GM12878 (cell line): Measurements from ENCODE around the gene WDR74. TPM values are rescaled to one million over a fixed set of nuclear protein-coding genes. Genes with fewer than 3 reads are reported as not detected.

Experiments used
- JUNB ChIP-seq: IDR thresholded peaks from 2 replicates; pipeline ENCODE4 v1.6.1; 2016; ENCODE audit warnings: antibody characterized with exemption, mild to moderate bottlenecking
- MEF2B ChIP-seq: fragments of 450-650 bp; IDR thresholded peaks from 2 replicates; pipeline ENCODE4 v1.6.1; 2018; ENCODE audit warnings: mild to moderate bottlenecking, moderate library complexity; ENCODE audit not compliant: partially characterized antibody, poor library complexity, severe bottlenecking
- NBN ChIP-seq: fragments of 450-650 bp; IDR thresholded peaks from 2 replicates; pipeline ENCODE4 v1.6.1; 2016
- NFXL1 ChIP-seq: fragments of 450-650 bp; IDR thresholded peaks from 2 replicates; pipeline ENCODE4 v1.6.1; 2017; ENCODE audit warnings: antibody characterized with exemption, mild to moderate bottlenecking, borderline replicate concordance
- NFYB ChIP-seq: IDR thresholded peaks from 2 replicates; pipeline ENCODE4 v1.6.1; 2011; ENCODE audit warnings: low read depth, mild to moderate bottlenecking, low read length, improper control_type of control experiment, moderate library complexity; ENCODE audit not compliant: insufficient read depth
- POLR2A ChIP-seq: IDR thresholded peaks from 2 replicates; pipeline ENCODE4 v1.6.1; 2011; ENCODE audit warnings: low read depth, mild to moderate bottlenecking, low read length
- RAD51 ChIP-seq: fragments of 450-650 bp; IDR thresholded peaks from 2 replicates; pipeline ENCODE4 v1.6.1; 2016; ENCODE audit warnings: moderate library complexity, mild to moderate bottlenecking, inconsistent platforms
- RB1 ChIP-seq: fragments of 450-650 bp; formaldehyde crosslinking; IDR thresholded peaks from 2 replicates; pipeline ENCODE4 v1.6.1; 2017; ENCODE audit warnings: mild to moderate bottlenecking, borderline replicate concordance
- SMAD1 ChIP-seq: fragments of 450-650 bp; IDR thresholded peaks from 2 replicates; pipeline ENCODE4 v1.6.1; 2018; ENCODE audit warnings: mild to moderate bottlenecking, low read depth; ENCODE audit not compliant: partially characterized antibody
- YY1 ChIP-seq: IDR thresholded peaks from 2 replicates; pipeline ENCODE4 v1.6.1; 2011; ENCODE audit warnings: low read depth, mild to moderate bottlenecking, low read length
- polyA plus RNA-seq, 11 experiments: library from polyadenylated mRNA; depleted of rRNA in 4 of 11; unstranded in 6 of 11; stranded (reverse) in 5 of 11; fragments of >200 nt; fragmentation: Nextera tagmentation in 4 of 11; fragmentation: Illumina TruSeq in 1 of 11; extraction: Ambion mirVana in 4 of 11; extraction: Trizol in 1 of 11; gene quantifications; 1 replicate in 1 of 11; 2 replicates in 10 of 11; pipeline versions ENCODE4 v1.2.1 to v1.2.3, GENCODE V29; 2011 to 2016; ENCODE audit warnings: inconsistent platforms in 2 of 11, missing spikeins in 2 of 11, low read depth in 1 of 11
- total RNA-seq, 4 experiments: library from RNA; depleted of rRNA in 3 of 4; stranded (reverse); fragments of >200 nt in 3 of 4; fragmentation: Illumina TruSeq in 1 of 4; extraction: Trizol in 1 of 4; gene quantifications; 2 replicates each; pipeline versions ENCODE4 v1.2.1 to v1.2.3, GENCODE V29; 2013 to 2021
- TF ChIP-seq, protein P1 (sequence below): fragments of 450-650 bp; IDR thresholded peaks from 2 replicates; pipeline ENCODE4 v1.6.1; 2017; ENCODE audit warnings: antibody characterized with exemption, mild to moderate bottlenecking, moderate library complexity
- TF ChIP-seq, protein P2 (sequence below): fragments of 450-650 bp; IDR thresholded peaks from 2 replicates; pipeline ENCODE4 v1.6.1; 2017; ENCODE audit warnings: mild to moderate bottlenecking, moderate library complexity
- TF ChIP-seq, protein P3 (sequence below): IDR thresholded peaks from 2 replicates; pipeline ENCODE4 v1.6.1; 2012; ENCODE audit warnings: low read depth, low read length, improper control_type of control experiment
- TF ChIP-seq, protein P4 (sequence below): fragments of 150-350 bp; IDR thresholded peaks from 2 replicates; pipeline ENCODE4 v1.6.1; 2016; ENCODE audit warnings: low read depth, low read length
- TF ChIP-seq, protein P5 (sequence below): fragments of 450-650 bp; IDR thresholded peaks from 2 replicates; pipeline ENCODE4 v1.6.1; 2017; ENCODE audit warnings: mild to moderate bottlenecking, low read depth, inconsistent platforms; ENCODE audit not compliant: poor library complexity, severe bottlenecking

The WDR74 gene
- total and polyA plus RNA-seq, 10 of the 15 experiments (the other 5 are each of a cell fraction or from before 2014, with no cell fraction given), result 18.2 to 103 (median 60.7) TPM

DNA sequence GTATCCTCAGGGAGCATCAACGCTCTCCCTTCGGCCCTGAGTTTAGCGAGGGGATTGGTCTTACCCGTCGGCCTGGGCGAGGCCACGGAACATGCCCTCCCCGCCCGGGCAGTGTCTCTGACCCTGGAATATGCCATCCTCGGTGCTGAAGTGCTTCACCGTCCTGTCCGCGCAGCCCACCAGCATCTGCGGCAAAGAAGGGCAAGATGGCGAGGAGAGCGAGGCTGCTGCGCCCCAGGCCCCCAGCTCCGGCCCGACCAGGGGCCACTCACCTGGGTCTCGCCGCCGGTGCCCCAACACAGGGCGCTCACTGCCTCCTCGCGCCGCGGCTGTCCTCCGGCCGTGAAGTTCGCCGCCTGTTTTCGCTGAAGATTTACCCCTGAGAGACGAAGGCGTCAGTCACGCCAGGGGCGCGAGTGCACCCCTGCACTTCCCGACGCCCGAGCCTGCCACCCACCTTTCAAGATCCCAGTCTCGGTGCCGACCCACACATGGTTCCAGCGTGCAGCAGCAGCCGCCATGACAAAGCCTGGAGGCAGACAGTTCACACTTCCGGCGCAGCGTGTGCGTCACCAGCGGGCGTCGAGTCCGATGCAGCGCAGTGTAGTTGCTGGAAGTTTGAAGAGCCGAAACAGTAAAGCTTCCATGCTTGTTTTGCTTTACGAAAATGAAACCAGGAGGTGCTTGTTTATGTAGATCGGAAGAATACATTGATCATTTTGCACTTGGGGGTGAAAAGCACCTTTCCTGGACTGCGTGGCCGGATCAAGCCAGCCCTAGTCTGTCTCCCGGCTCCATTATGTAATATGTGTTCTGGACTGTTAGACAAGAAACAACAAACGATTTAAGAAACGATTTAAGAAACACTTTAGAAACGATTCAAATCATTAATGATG, at the start of gene WDR74 (continued):
- TF ChIP-seq, protein P1, sequence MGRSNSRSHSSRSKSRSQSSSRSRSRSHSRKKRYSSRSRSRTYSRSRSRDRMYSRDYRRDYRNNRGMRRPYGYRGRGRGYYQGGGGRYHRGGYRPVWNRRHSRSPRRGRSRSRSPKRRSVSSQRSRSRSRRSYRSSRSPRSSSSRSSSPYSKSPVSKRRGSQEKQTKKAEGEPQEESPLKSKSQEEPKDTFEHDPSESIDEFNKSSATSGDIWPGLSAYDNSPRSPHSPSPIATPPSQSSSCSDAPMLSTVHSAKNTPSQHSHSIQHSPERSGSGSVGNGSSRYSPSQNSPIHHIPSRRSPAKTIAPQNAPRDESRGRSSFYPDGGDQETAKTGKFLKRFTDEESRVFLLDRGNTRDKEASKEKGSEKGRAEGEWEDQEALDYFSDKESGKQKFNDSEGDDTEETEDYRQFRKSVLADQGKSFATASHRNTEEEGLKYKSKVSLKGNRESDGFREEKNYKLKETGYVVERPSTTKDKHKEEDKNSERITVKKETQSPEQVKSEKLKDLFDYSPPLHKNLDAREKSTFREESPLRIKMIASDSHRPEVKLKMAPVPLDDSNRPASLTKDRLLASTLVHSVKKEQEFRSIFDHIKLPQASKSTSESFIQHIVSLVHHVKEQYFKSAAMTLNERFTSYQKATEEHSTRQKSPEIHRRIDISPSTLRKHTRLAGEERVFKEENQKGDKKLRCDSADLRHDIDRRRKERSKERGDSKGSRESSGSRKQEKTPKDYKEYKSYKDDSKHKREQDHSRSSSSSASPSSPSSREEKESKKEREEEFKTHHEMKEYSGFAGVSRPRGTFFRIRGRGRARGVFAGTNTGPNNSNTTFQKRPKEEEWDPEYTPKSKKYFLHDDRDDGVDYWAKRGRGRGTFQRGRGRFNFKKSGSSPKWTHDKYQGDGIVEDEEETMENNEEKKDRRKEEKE, result no peak
- TF ChIP-seq, protein P2, sequence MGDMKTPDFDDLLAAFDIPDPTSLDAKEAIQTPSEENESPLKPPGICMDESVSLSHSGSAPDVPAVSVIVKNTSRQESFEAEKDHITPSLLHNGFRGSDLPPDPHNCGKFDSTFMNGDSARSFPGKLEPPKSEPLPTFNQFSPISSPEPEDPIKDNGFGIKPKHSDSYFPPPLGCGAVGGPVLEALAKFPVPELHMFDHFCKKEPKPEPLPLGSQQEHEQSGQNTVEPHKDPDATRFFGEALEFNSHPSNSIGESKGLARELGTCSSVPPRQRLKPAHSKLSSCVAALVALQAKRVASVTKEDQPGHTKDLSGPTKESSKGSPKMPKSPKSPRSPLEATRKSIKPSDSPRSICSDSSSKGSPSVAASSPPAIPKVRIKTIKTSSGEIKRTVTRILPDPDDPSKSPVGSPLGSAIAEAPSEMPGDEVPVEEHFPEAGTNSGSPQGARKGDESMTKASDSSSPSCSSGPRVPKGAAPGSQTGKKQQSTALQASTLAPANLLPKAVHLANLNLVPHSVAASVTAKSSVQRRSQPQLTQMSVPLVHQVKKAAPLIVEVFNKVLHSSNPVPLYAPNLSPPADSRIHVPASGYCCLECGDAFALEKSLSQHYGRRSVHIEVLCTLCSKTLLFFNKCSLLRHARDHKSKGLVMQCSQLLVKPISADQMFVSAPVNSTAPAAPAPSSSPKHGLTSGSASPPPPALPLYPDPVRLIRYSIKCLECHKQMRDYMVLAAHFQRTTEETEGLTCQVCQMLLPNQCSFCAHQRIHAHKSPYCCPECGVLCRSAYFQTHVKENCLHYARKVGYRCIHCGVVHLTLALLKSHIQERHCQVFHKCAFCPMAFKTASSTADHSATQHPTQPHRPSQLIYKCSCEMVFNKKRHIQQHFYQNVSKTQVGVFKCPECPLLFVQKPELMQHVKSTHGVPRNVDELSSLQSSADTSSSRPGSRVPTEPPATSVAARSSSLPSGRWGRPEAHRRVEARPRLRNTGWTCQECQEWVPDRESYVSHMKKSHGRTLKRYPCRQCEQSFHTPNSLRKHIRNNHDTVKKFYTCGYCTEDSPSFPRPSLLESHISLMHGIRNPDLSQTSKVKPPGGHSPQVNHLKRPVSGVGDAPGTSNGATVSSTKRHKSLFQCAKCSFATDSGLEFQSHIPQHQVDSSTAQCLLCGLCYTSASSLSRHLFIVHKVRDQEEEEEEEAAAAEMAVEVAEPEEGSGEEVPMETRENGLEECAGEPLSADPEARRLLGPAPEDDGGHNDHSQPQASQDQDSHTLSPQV, result no peak
- TF ChIP-seq POLR2A (peak; percentile 97), RAD51 (peak; percentile 26; the same call in 1 of the 2 replicates), JUNB (no peak), YY1 (peak; percentile 98), MEF2B (peak; percentile 9), NBN (peak; percentile 85), SMAD1 (peak; percentile 73), NFYB (no peak), RB1 (peak; percentile 82; the same call in 1 of the 2 replicates), NFXL1 (no peak)
- TF ChIP-seq, protein P3, sequence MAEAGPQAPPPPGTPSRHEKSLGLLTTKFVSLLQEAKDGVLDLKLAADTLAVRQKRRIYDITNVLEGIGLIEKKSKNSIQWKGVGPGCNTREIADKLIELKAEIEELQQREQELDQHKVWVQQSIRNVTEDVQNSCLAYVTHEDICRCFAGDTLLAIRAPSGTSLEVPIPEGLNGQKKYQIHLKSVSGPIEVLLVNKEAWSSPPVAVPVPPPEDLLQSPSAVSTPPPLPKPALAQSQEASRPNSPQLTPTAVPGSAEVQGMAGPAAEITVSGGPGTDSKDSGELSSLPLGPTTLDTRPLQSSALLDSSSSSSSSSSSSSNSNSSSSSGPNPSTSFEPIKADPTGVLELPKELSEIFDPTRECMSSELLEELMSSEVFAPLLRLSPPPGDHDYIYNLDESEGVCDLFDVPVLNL, result no peak
- TF ChIP-seq, protein P4, sequence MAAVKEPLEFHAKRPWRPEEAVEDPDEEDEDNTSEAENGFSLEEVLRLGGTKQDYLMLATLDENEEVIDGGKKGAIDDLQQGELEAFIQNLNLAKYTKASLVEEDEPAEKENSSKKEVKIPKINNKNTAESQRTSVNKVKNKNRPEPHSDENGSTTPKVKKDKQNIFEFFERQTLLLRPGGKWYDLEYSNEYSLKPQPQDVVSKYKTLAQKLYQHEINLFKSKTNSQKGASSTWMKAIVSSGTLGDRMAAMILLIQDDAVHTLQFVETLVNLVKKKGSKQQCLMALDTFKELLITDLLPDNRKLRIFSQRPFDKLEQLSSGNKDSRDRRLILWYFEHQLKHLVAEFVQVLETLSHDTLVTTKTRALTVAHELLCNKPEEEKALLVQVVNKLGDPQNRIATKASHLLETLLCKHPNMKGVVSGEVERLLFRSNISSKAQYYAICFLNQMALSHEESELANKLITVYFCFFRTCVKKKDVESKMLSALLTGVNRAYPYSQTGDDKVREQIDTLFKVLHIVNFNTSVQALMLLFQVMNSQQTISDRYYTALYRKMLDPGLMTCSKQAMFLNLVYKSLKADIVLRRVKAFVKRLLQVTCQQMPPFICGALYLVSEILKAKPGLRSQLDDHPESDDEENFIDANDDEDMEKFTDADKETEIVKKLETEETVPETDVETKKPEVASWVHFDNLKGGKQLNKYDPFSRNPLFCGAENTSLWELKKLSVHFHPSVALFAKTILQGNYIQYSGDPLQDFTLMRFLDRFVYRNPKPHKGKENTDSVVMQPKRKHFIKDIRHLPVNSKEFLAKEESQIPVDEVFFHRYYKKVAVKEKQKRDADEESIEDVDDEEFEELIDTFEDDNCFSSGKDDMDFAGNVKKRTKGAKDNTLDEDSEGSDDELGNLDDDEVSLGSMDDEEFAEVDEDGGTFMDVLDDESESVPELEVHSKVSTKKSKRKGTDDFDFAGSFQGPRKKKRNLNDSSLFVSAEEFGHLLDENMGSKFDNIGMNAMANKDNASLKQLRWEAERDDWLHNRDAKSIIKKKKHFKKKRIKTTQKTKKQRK, result no peak
- TF ChIP-seq, protein P5, sequence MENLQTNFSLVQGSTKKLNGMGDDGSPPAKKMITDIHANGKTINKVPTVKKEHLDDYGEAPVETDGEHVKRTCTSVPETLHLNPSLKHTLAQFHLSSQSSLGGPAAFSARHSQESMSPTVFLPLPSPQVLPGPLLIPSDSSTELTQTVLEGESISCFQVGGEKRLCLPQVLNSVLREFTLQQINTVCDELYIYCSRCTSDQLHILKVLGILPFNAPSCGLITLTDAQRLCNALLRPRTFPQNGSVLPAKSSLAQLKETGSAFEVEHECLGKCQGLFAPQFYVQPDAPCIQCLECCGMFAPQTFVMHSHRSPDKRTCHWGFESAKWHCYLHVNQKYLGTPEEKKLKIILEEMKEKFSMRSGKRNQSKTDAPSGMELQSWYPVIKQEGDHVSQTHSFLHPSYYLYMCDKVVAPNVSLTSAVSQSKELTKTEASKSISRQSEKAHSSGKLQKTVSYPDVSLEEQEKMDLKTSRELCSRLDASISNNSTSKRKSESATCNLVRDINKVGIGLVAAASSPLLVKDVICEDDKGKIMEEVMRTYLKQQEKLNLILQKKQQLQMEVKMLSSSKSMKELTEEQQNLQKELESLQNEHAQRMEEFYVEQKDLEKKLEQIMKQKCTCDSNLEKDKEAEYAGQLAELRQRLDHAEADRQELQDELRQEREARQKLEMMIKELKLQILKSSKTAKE, result peak; percentile 75
